ENCODE data around the gene FTL. TPM values are rescaled to one million over a fixed set of nuclear protein-coding genes. Genes with fewer than 3 reads are reported as not detected.

Gene FTL
- polyA plus RNA-seq, 2 of the 4 experiments (the other 2 are of a cell fraction), result 4,743 to 13,930 TPM

DNA sequence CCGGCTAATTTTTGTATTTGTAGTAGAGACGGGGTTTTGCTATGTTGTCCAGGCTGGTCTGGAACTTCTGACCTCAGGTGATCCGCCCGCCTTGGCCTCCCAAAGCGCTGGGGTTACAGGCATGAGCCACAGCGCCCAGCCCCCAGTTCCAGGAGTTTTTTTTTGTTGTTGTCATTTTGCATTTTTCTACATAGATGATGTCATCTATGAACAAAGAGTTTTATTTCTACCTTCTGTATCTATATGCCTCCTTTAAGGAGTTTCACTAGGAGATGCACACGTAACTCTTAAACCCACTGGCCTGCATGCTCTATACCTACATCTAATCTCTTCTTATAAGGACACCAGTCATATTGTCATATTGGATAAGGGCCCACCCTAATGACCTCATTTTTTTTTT lies 26.9 kb upstream of the FTL start:
- no peak overlapping the region for H3K4me3 ChIP-seq
- peaks cover 9% of the 10 kb centered on the region for H3K9me3 ChIP-seq
- DNase-seq (ENCODE audit: low read depth in 1 of 2, low spot score in 1 of 2) (no peak), ATAC-seq (no peak), FAIRE-seq (no peak)
- H3K27ac ChIP-seq, result no peak overlapping the region
- H3K4me2 ChIP-seq, result no peak overlapping the region
- WGBS (ENCODE audit: missing lambda C conversion rate), result 91% methylated on average over 7 of the region's 7 CpGs
- CTCF ChIA-PET, result interaction anchor here (0.6 to 1.9 kb wide), 4 partner anchors 14 to 51 kb away, joined by 3 to 11 read pairs (median 4); no protein-coding TSS in a partner anchor
- POLR2A ChIA-PET, result no interaction called here
- H3K4me1 ChIP-seq, result no peaks in the 10 kb centered on the region
- TF ChIP-seq MAFK (IDR thresholded peaks at IDR 0.05; ENCODE audit: partially characterized antibody), result no peak

DNA sequence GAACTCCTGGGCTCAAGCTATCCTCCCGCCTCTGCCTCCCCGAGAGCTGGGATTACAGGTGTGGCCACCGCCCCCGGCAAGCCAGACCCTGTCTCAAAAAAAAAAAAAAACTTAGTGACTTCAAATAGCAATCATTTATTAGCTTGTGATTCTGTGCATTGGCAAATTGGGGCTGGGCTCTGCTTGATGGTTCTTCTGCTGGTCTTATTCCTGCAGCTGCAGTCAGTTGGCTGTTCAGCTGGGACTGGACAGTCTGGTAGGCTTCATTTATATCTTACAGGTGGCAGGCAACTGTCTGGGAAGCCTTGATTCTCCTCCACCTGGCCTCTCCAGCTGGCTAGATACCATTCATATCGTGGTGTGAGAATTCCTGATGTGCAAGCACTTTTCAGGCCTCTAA lies 24.2 kb upstream of the FTL start:
- DNase-seq (ENCODE audit: low read depth in 1 of 2, low spot score in 1 of 2) (no peak), ATAC-seq (no peak), FAIRE-seq (no peak)
- WGBS (ENCODE audit: missing lambda C conversion rate), result 83% methylated on average over 5 of the region's 5 CpGs
- Histone ChIP-seq H3K4me1 (no peaks in the 10 kb centered on the region), H3K9me3 (peaks cover 9% of the 10 kb centered on the region), H3K4me2 (no peak overlapping the region), H3K4me3 (no peak overlapping the region), H3K27ac (no peak overlapping the region)
- ChIA-PET POLR2A (interaction anchor here (1.3 kb wide), 1 partner anchor 69 kb away, joined by 3 read pairs; the partner anchor contains the start of gene PPP1R15A), CTCF (interaction anchor here (0.6 to 3.0 kb wide), 9 partner anchors 8 to 187 kb away, joined by 3 to 16 read pairs (median 3); no protein-coding TSS in a partner anchor)
- no peak for TF ChIP-seq CBX8 (IDR thresholded peaks at IDR 0.05)
- TF ChIP-seq SREBF2 (IDR thresholded peaks at IDR 0.05), result no peak
- TF ChIP-seq MAFK (IDR thresholded peaks at IDR 0.05; ENCODE audit: partially characterized antibody), result peak; percentile 16
- TF ChIP-seq, protein P1, sequence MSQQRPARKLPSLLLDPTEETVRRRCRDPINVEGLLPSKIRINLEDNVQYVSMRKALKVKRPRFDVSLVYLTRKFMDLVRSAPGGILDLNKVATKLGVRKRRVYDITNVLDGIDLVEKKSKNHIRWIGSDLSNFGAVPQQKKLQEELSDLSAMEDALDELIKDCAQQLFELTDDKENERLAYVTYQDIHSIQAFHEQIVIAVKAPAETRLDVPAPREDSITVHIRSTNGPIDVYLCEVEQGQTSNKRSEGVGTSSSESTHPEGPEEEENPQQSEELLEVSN (IDR thresholded peaks at IDR 0.05; ENCODE audit: borderline replicate concordance, low read depth), result no peak

DNA sequence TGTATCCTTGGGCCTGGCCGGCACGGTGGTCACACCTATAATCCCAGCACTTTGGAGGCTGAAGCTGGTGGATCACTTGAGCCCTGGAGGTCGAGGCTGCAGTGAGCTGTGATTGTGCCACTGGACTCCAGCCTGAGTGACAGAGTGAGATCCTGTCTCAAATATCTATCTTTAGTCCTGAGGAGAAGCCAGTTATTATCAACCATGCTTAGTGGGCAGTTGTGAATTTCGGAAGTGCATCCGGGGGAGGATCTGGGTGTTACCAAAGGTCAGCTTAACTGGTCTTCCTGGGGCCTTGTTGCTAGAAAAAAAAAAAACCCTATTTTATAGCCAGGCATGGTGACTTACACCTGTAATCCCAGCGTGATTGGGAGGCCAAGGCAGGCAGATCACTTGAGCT lies 22.0 kb upstream of the FTL start:
- 81% methylated on average over 6 of the region's 6 CpGs for WGBS (ENCODE audit: missing lambda C conversion rate)
- CTCF ChIA-PET, result interaction anchor here (0.6 to 3.0 kb wide), 6 partner anchors 9 to 148 kb away, joined by 4 to 16 read pairs (median 6); no protein-coding TSS in a partner anchor

DNA sequence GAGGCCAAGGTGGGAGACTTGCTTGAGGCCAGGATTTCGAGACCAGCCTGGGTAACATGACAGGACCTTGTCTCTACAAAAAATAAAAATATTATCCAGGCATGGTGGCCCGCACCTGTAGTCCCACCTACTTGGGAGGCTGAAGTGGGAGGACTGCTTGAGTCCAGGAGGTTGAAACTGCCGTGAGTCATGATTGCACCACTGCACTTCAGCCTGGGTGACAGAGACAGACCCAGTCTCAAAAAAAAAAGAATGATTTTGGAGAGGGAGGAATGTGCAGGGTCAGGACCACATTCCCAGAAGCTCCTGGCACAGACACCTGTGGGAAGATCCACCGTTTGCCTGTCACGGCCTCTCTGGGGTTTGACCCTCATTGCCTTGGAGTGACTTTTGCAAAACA lies 19.7 kb upstream of the FTL start:
- Histone ChIP-seq H3K4me1 (no peaks in the 10 kb centered on the region), H3K4me2 (no peak overlapping the region), H3K4me3 (no peak overlapping the region), H3K9me3 (peaks cover 9% of the 10 kb centered on the region), H3K27ac (no peak overlapping the region)
- ATAC-seq (no peak), FAIRE-seq (no peak), DNase-seq (ENCODE audit: low read depth in 1 of 2, low spot score in 1 of 2) (no peak)
- TF ChIP-seq POLR2A (IDR thresholded peaks at IDR 0.05; ENCODE audit: low read length), result no peak
- TF ChIP-seq, protein P2, sequence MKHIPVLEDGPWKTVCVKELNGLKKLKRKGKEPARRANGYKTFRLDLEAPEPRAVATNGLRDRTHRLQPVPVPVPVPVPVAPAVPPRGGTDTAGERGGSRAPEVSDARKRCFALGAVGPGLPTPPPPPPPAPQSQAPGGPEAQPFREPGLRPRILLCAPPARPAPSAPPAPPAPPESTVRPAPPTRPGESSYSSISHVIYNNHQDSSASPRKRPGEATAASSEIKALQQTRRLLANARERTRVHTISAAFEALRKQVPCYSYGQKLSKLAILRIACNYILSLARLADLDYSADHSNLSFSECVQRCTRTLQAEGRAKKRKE (CRISPR knock-in tag; IDR thresholded peaks at IDR 0.05; ENCODE audit: low read depth), result no peak
- no peak for TF ChIP-seq EHF (CRISPR knock-in tag; IDR thresholded peaks at IDR 0.05)
- no peak for TF ChIP-seq JUNB (IDR thresholded peaks at IDR 0.05)
- TF ChIP-seq SREBF2 (IDR thresholded peaks at IDR 0.05), result no peak
- TF ChIP-seq MAFK (IDR thresholded peaks at IDR 0.05; ENCODE audit: partially characterized antibody), result no peak
- TF ChIP-seq CBX8 (IDR thresholded peaks at IDR 0.05), result no peak
- TF ChIP-seq RNF2 (IDR thresholded peaks at IDR 0.05; ENCODE audit: borderline replicate concordance, low read depth), result no peak
- TF ChIP-seq, protein P3, sequence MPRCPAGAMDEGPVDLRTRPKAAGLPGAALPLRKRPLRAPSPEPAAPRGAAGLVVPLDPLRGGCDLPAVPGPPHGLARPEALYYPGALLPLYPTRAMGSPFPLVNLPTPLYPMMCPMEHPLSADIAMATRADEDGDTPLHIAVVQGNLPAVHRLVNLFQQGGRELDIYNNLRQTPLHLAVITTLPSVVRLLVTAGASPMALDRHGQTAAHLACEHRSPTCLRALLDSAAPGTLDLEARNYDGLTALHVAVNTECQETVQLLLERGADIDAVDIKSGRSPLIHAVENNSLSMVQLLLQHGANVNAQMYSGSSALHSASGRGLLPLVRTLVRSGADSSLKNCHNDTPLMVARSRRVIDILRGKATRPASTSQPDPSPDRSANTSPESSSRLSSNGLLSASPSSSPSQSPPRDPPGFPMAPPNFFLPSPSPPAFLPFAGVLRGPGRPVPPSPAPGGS (IDR thresholded peaks at IDR 0.05), result no peak
- TF ChIP-seq HOXB13 (CRISPR knock-in tag; IDR thresholded peaks at IDR 0.05; ENCODE audit: low read depth), result no peak
- no peak for TF ChIP-seq HDAC2 (IDR thresholded peaks at IDR 0.05)
- no peak for TF ChIP-seq JUN (IDR thresholded peaks at IDR 0.05)
- TF ChIP-seq, protein P1 (IDR thresholded peaks at IDR 0.05; ENCODE audit: borderline replicate concordance, low read depth), result no peak
- no peak for TF ChIP-seq PHF8 (IDR thresholded peaks at IDR 0.05; ENCODE audit: borderline replicate concordance, low read depth)
- TF ChIP-seq, protein P4, sequence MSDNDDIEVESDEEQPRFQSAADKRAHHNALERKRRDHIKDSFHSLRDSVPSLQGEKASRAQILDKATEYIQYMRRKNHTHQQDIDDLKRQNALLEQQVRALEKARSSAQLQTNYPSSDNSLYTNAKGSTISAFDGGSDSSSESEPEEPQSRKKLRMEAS (IDR thresholded peaks at IDR 0.05), result no peak
- no peak for TF ChIP-seq EHMT2 (IDR thresholded peaks at IDR 0.05; ENCODE audit: low read depth)
- TF ChIP-seq NR3C1 (IDR thresholded peaks at IDR 0.05), result no peak
- POLR2A ChIA-PET, result no interaction called here
- WGBS (ENCODE audit: missing lambda C conversion rate), result 79% methylated on average over 5 of the region's 5 CpGs
- CTCF ChIA-PET, result interaction anchor here (0.6 kb wide), 1 partner anchor 94 kb away, joined by 3 read pairs; no protein-coding TSS in a partner anchor

More for the DNA sequence above, 22.0 kb upstream of the FTL start:
- no peak for ATAC-seq
- no peak overlapping the region for H3K4me3 ChIP-seq
- H3K4me1 ChIP-seq, result no peaks in the 10 kb centered on the region
- H3K9me3 ChIP-seq, result peaks cover 9% of the 10 kb centered on the region
- FAIRE-seq, result no peak
- TF ChIP-seq JUNB (IDR thresholded peaks at IDR 0.05), result no peak
- no peak for TF ChIP-seq BHLHE40 (IDR thresholded peaks at IDR 0.05; ENCODE audit: low read depth, low read length)
- TF ChIP-seq, protein P5, sequence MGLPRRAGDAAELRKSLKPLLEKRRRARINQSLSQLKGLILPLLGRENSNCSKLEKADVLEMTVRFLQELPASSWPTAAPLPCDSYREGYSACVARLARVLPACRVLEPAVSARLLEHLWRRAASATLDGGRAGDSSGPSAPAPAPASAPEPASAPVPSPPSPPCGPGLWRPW (IDR thresholded peaks at IDR 0.05), result no peak
- TF ChIP-seq CEBPB (IDR thresholded peaks at IDR 0.05), result no peak
- no peak for TF ChIP-seq CBX2 (IDR thresholded peaks at IDR 0.05; ENCODE audit: borderline replicate concordance, low read depth)
- TF ChIP-seq JUN (IDR thresholded peaks at IDR 0.05), result no peak
- no peak for TF ChIP-seq ESRRA (IDR thresholded peaks at IDR 0.05; ENCODE audit: borderline replicate concordance, low read length)
- no peak for TF ChIP-seq FOSB (CRISPR knock-in tag; IDR thresholded peaks at IDR 0.05)
- TF ChIP-seq HDAC2 (IDR thresholded peaks at IDR 0.05), result no peak
- no peak for TF ChIP-seq CHD2 (IDR thresholded peaks at IDR 0.05; ENCODE audit: low read length, partially characterized antibody)
- TF ChIP-seq ZNF302 (CRISPR knock-in tag; IDR thresholded peaks at IDR 0.05), result no peak
- TF ChIP-seq POLR2A (IDR thresholded peaks at IDR 0.05; ENCODE audit: low read length), result no peak
- no peak for TF ChIP-seq EHF (CRISPR knock-in tag; IDR thresholded peaks at IDR 0.05)
- no peak overlapping the region for H3K4me2 ChIP-seq
- POLR2A ChIA-PET, result no interaction called here
- no peak for DNase-seq (ENCODE audit: low read depth in 1 of 2, low spot score in 1 of 2)
- H3K27ac ChIP-seq, result no peak overlapping the region
